Right renal pelvis (tissue), 4 donors: ENCODE results near the gene NEURL1B. TPM values are rescaled to one million over a fixed set of nuclear protein-coding genes. Genes with fewer than 3 reads are reported as not detected.

Experiments used
- polyA plus RNA-seq, 4 donors: library from polyadenylated mRNA; unstranded; fragments of 120-200 nt; gene quantifications; one replicate each; pipeline ENCODE4 v1.2.1, GENCODE V29; 2013; ENCODE audit not compliant: insufficient read length in 4 of 4

The NEURL1B gene
- polyA plus RNA-seq, 4 donors: 15.3 to 17.5 (median 15.6) TPM

Other genes with a start within 250 kb of the NEURL1B start
- 10 to 100 TPM; 31.0 to 34.8 (median 33.1) TPM for gene SH3PXD2B, start 186.7 kb upstream of the NEURL1B start, polyA plus RNA-seq
- gene DUSP1, start 129.9 kb downstream of the NEURL1B start, polyA plus RNA-seq: 100 to 1,000 TPM in 1 of 4 donors, 10 to 100 TPM in 3; 50.2 to 130 (median 73.7) TPM
- gene ERGIC1, start 193.0 kb downstream of the NEURL1B start, polyA plus RNA-seq: 100 to 1,000 TPM; 116 to 122 (median 118) TPM